CD8-positive, alpha-beta memory T cell (primary cell): ENCODE results near the gene FLYWCH1. TPM values are rescaled to one million over a fixed set of nuclear protein-coding genes. Genes with fewer than 3 reads are reported as not detected.

Experiments used
- CTCF ChIA-PET: fragments of 350-600 bp; sonication (Branson Sonifier 250); formaldehyde crosslinking; loops from one replicate; lab custom pipeline; 2021; ENCODE audit warnings: antibody characterized with exemption; lab: Charles Lee
- POLR2A ChIA-PET: fragments of 350-600 bp; sonication (Branson Sonifier 250); formaldehyde crosslinking; loops from one replicate; lab custom pipeline; 2021; ENCODE audit warnings: antibody characterized with exemption; lab: Charles Lee
- DNase-seq, 5 donors: peaks; one replicate each; pipeline versions ENCODE4 v3.0.0 to v3.0.0-alpha.2; 2020 to 2022; ENCODE audit warnings: mixed read lengths in 1 of 5
- H3K27ac ChIP-seq: one replicate; pipeline ENCODE4 v1.7.0; 2013; ENCODE audit warnings: low read depth, mild to moderate bottlenecking, low read length, moderate library complexity
- H3K27me3 ChIP-seq: 2 replicates; pipeline ENCODE4 v1.7.0; 2013; ENCODE audit warnings: low read length, mild to moderate bottlenecking; ENCODE audit not compliant: insufficient read depth, poor library complexity, severe bottlenecking
- H3K36me3 ChIP-seq: 2 replicates; pipeline ENCODE4 v1.7.0; 2013; ENCODE audit warnings: mild to moderate bottlenecking, low read length, moderate library complexity; ENCODE audit not compliant: insufficient read depth
- H3K4me1 ChIP-seq: 2 replicates; pipeline ENCODE4 v1.7.0; 2013; ENCODE audit warnings: mild to moderate bottlenecking, low read length, moderate library complexity; ENCODE audit not compliant: insufficient read depth
- H3K4me3 ChIP-seq: 2 replicates; pipeline ENCODE4 v1.7.0; 2013; ENCODE audit warnings: mild to moderate bottlenecking, low read length
- H3K9me3 ChIP-seq: 2 replicates; pipeline ENCODE4 v1.7.0; 2013; ENCODE audit warnings: mild to moderate bottlenecking, low read length
- H3K27ac Mint-ChIP-seq, 8 donors: one replicate each; pipeline ENCODE4 v1.8.0; 2020 to 2021; ENCODE audit warnings: mixed read lengths in 8 of 8, mild to moderate bottlenecking in 6 of 8, inconsistent platforms in 3 of 8, moderate library complexity in 3 of 8
- H3K27me3 Mint-ChIP-seq, 2 donors: one replicate each; pipeline ENCODE4 v1.8.0; 2020 to 2021; ENCODE audit warnings: mixed read lengths in 2 of 2, mild to moderate bottlenecking in 1 of 2, moderate library complexity in 1 of 2
- H3K36me3 Mint-ChIP-seq, 3 donors: one replicate each; pipeline ENCODE4 v1.8.0; 2020 to 2021; ENCODE audit warnings: mixed read lengths in 3 of 3, inconsistent platforms in 1 of 3, mild to moderate bottlenecking in 1 of 3
- H3K4me1 Mint-ChIP-seq, 3 donors: one replicate each; pipeline ENCODE4 v1.8.0; 2020 to 2021; ENCODE audit warnings: mixed read lengths in 3 of 3, inconsistent platforms in 1 of 3, mild to moderate bottlenecking in 1 of 3
- H3K4me3 Mint-ChIP-seq, 7 donors: one replicate each; pipeline ENCODE4 v1.8.0; 2020 to 2021; ENCODE audit warnings: mixed read lengths in 7 of 7, mild to moderate bottlenecking in 6 of 7, moderate library complexity in 4 of 7, inconsistent platforms in 2 of 7
- H3K9me3 Mint-ChIP-seq, 5 donors: one replicate each; pipeline ENCODE4 v1.8.0; 2020 to 2022; ENCODE audit warnings: mixed read lengths in 5 of 5, mild to moderate bottlenecking in 3 of 5, moderate library complexity in 2 of 5, inconsistent platforms in 1 of 5
- polyA plus RNA-seq: library from polyadenylated mRNA; unstranded; fragments of 300-500 nt; fragmentation: Illumina TruSeq; gene quantifications from one replicate; pipeline ENCODE4 v1.2.3, GENCODE V29; 2021
- total RNA-seq, 2 experiments: library from RNA; stranded (reverse); gene quantifications; one replicate each; pipeline ENCODE4 v1.2.3, GENCODE V29; 2021

FLYWCH1 gene
- total and polyA plus RNA-seq, 3 experiments from 2014 or later = 20.9 to 39.8 (median 37.2) TPM

DNA sequence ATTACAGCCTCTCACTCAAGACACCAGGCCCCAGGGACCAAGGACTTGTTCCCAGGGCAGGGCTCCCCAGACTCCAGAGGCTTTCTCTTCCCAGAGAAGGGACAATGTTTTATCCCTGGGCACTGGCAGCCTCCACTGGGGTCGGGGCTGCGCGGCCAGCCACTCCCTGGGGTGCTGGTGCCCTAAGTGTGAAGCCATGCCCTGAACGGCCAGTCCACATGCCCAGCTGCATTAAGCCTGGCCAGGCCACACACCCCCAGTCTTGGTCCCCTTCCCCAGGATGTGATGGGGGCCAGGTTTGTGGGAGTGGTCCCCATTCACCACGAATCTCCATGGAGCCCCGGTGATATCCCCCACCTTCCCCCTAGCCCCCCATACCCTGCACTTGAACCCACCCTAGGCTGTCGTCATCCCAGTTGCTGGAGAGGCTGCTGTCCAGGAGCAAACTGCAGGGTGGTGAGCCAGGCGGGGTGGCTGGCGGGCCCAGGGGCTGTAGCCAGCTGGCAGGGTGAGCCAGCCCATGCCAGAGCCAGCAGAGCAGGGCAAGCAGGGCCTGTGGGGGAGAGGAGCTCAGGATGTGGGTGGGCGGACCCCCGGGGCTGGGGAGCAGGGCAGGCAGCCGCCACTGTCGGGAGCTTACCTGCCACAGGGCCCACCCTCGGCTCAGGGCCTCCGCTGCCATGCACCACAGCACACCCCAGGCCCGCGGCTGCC lies 62.0 kb downstream of the FLYWCH1 start:
- no peaks in the 10 kb centered on the region for H3K36me3 ChIP-seq
- ChIA-PET CTCF (interaction anchor here (1.2 kb wide), 1 partner anchor 55 kb away, joined by 3 read pairs; no protein-coding TSS in a partner anchor), POLR2A (no interaction called here)
- no peak overlapping the region for H3K4me3 ChIP-seq
- no peaks in the 10 kb centered on the region for H3K9me3 ChIP-seq
- no peak for DNase-seq
- H3K27me3 ChIP-seq = peaks cover 2% of the 10 kb centered on the region
- H3K9me3 Mint-ChIP-seq = no peaks in the 10 kb centered on the region
- H3K36me3 Mint-ChIP-seq = no peaks in the 10 kb centered on the region
- H3K4me1 Mint-ChIP-seq = peaks cover 2 to 13% (median 3%) of the 10 kb centered on the region in 3 donors
- no peak overlapping the region for H3K4me3 Mint-ChIP-seq
- no peak overlapping the region for H3K27ac Mint-ChIP-seq
- H3K27me3 Mint-ChIP-seq = peaks cover 0 to 12% of the 10 kb centered on the region in 2 donors
- peaks cover 7% of the 10 kb centered on the region for H3K4me1 ChIP-seq
- H3K27ac ChIP-seq = no peak overlapping the region

DNA sequence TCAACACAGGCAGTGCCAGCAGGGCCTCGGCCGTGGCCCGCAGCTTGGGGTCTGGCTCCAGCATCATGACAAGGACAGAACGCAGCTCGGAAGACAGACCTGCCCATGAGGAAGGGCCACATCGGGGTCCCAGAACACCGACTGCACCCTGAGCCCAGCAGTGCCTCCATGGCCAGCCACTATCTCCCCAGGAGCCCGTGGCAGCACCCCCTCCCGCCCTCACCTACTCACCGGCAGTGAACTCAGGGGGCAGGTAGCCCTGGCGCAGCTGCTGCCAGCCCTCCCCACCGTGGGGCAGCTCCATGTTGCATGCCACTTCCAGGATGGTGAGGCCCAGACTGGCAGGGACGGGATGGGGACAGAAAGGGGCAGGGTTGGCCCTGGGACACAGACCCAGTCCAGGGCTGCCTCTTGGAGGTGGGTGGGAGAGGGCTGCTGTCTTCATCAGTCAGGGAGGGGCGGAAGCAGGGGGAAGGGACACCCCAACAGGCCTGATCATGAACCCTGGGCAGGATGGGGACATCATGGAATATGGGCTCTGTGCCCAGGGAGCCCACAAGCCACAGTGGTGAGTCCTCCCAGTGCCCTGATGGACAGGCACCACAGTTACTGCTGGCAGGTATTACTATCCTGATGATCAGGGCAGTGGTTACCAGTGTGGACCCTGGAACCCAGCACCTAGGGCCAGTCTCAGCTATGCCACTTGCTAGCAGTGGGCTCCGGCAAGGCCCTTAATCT lies 62.8 kb downstream of the FLYWCH1 start:
- Histone ChIP-seq H3K27ac (no peak overlapping the region), H3K27me3 (no peaks in the 10 kb centered on the region), H3K9me3 (no peaks in the 10 kb centered on the region), H3K36me3 (no peaks in the 10 kb centered on the region), H3K4me1 (peaks cover 7% of the 10 kb centered on the region), H3K4me3 (no peak overlapping the region)
- ChIA-PET CTCF (no interaction called here), POLR2A (no interaction called here)
- Mint-ChIP-seq H3K4me3 (no peak overlapping the region), H3K4me1 (peaks cover 2 to 11% (median 3%) of the 10 kb centered on the region in 3 donors), H3K27me3 (peaks cover 0 to 12% of the 10 kb centered on the region in 2 donors), H3K36me3 (no peaks in the 10 kb centered on the region), H3K27ac (no peak overlapping the region), H3K9me3 (no peaks in the 10 kb centered on the region)
- DNase-seq = no peak

DNA sequence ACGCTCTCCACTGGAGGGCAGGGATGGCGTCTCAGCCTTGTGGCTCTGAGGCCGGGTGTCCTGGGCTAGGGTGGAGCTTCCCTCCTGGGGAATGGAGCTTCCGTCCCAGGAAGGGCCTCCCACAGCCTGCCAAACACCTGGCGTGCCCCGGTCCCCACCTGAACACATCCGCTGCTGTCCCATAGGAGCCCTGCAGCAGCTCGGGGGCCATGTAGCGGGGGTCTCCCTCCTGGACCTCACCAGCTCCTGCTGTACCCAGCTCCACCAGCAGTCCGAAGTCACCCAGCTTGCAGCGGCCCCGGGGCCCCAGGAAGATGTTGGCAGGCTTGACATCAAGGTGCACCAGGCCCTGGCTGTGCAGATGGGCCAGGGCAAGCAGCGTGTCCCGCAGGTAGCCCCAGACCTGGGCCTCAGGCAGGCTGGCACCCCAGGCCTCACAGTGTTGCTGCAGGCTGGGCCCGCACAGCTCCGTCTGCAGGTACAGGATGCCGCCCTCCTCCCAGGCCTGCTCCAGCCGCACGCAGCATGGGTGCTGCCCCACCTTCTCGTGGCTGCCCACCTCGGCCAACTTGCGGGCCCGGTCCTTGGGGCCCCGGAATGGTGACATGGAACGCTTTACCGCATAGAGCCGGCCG lies 63.5 kb downstream of the FLYWCH1 start:
- Mint-ChIP-seq H3K27me3 (peaks cover 0 to 12% of the 10 kb centered on the region in 2 donors), H3K4me1 (peaks cover 2 to 11% (median 3%) of the 10 kb centered on the region in 3 donors), H3K36me3 (no peaks in the 10 kb centered on the region), H3K27ac (no peak overlapping the region), H3K9me3 (no peaks in the 10 kb centered on the region), H3K4me3 (no peak overlapping the region)
- Histone ChIP-seq H3K27ac (no peak overlapping the region), H3K4me1 (peaks cover 12% of the 10 kb centered on the region), H3K27me3 (no peaks in the 10 kb centered on the region), H3K4me3 (no peak overlapping the region), H3K36me3 (no peaks in the 10 kb centered on the region), H3K9me3 (no peaks in the 10 kb centered on the region)
- POLR2A ChIA-PET = no interaction called here
- DNase-seq = no peak
- CTCF ChIA-PET = no interaction called here

DNA sequence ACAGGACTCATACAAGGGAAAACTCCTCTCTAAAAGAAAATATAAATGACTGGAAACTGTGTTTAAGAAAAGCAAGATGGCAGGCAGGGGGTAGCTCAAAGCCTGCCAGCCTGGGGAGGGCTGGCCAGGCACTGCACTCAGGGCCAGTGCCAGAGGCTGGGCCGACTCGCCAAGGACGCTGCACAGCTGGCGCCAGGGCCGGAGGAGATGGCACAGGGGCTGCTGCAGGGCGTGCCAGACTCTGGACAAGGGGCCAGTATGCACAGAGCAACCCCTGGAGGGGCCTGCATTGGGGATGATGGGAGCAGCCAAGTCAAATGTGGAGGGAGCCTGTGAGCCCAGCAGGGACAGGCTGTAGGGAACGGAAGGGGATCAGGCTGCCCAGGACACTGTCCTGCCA lies 64.5 kb downstream of the FLYWCH1 start:
- Histone ChIP-seq H3K4me3 (no peak overlapping the region), H3K4me1 (peaks cover 8% of the 10 kb centered on the region), H3K27me3 (no peaks in the 10 kb centered on the region), H3K9me3 (no peaks in the 10 kb centered on the region), H3K36me3 (no peaks in the 10 kb centered on the region), H3K27ac (no peak overlapping the region)
- Mint-ChIP-seq H3K4me3 (peak overlapping the region in 1 of 7 donors; percentile 9), H3K9me3 (no peaks in the 10 kb centered on the region), H3K27me3 (peaks cover 0 to 9% of the 10 kb centered on the region in 2 donors), H3K27ac (no peak overlapping the region), H3K36me3 (no peaks in the 10 kb centered on the region), H3K4me1 (peaks cover 1 to 9% (median 5%) of the 10 kb centered on the region in 3 donors)
- POLR2A ChIA-PET = no interaction called here
- DNase-seq = no peak
- CTCF ChIA-PET = no interaction called here

DNA sequence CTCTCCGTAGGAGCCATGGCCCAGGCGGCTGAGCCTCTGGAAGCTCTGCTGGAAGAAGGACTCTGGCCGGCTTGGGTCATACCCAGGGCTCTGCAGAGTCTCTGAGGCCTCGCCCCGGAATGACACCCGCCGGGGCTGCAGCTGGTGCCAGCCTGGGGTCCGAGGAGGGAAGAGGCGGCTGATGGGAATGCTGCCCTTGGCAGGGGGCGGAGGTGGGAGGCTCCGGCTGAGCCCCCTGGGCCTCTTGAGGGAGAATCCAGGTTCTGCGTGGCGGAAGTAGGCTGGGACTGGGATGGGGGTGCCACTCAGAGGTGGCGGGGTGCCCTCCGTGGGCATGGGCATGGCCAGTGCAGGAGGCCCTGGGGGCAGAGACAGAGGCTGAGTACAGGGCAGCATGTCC lies 64.9 kb downstream of the FLYWCH1 start:
- ChIA-PET POLR2A (no interaction called here), CTCF (no interaction called here)
- H3K4me3 Mint-ChIP-seq = peak overlapping the region in 1 of 7 donors; percentile 61
- Histone ChIP-seq H3K27ac (no peak overlapping the region), H3K4me3 (no peak overlapping the region), H3K27me3 (no peaks in the 10 kb centered on the region), H3K4me1 (peaks cover 8% of the 10 kb centered on the region), H3K9me3 (no peaks in the 10 kb centered on the region), H3K36me3 (no peaks in the 10 kb centered on the region)
- peaks cover 0 to 9% of the 10 kb centered on the region in 2 donors for H3K27me3 Mint-ChIP-seq
- DNase-seq = no peak
- H3K9me3 Mint-ChIP-seq = no peaks in the 10 kb centered on the region
- no peak overlapping the region for H3K27ac Mint-ChIP-seq
- no peaks in the 10 kb centered on the region for H3K36me3 Mint-ChIP-seq
- peaks cover 3 to 13% (median 7%) of the 10 kb centered on the region in 3 donors for H3K4me1 Mint-ChIP-seq

DNA sequence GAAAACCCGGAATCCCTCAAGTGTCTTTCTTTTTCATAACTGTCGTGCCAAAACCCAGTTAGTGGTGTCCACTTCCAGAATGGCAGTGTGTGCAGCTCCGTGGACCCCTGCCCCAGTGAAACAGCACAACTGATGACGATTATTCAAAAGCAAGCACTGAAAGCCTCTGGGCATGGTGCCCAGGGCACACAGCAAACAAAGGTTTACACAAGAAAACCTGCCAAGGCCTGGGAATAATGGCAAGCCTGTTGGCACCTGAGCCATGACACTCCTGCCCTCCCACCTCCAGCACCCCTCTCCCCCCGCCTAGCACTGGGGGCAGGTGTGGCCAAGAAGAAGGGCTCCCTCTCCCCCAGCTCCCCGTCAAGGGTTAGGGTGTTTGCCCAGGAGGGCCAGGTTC lies 65.7 kb downstream of the FLYWCH1 start:
- no peaks in the 10 kb centered on the region for H3K36me3 Mint-ChIP-seq
- POLR2A ChIA-PET = no interaction called here
- H3K27me3 Mint-ChIP-seq = peaks cover 0 to 5% of the 10 kb centered on the region in 2 donors

DNA sequence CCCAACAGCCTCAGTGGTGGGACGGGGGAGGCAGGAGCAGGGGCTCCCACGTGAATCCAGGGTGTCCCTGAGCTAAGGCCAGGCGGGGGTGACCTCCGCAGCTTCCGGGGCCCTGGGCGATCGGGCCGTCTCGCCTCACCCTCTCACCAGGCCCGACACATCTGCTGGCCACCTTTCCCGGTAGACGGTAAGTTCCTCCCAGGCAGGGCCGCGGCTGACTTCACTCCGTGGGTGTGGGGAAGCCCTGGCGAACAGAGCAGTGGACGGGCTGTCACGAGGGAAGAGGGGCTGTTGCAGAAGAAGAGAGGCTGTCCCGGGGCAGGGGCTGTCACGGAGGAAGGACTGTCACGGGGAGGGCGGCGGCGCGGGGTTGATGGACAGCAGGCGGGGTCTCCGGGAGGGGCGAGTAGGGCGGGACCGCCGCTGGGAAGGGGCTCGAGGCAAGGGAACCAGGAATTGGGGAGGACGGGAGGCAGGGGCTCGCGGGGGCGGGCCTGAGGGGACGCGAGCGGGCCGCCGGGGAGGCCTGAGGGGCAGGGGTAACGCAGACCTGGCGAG lies 68.0 kb downstream of the FLYWCH1 start:
- H3K36me3 Mint-ChIP-seq = no peaks in the 10 kb centered on the region
- no peak for DNase-seq
- peak overlapping the region in 6 of 7 donors; percentile 36 to 72 (median 60) for H3K4me3 Mint-ChIP-seq
- peaks cover 8% of the 10 kb centered on the region for H3K4me1 ChIP-seq
- H3K9me3 Mint-ChIP-seq = no peaks in the 10 kb centered on the region
- H3K4me1 Mint-ChIP-seq = peaks cover 4 to 18% (median 12%) of the 10 kb centered on the region in 3 donors
- H3K27ac Mint-ChIP-seq = no peak overlapping the region
- peak overlapping the region; percentile 81 for H3K27ac ChIP-seq
- H3K27me3 Mint-ChIP-seq = peaks cover 2 to 5% of the 10 kb centered on the region in 2 donors
- H3K4me3 ChIP-seq = peak overlapping the region; percentile 82
- ChIA-PET POLR2A (interaction anchor here (0.6 to 2.1 kb wide), 3 partner anchors 68 to 180 kb away, joined by 4 to 5 read pairs (median 5); partner anchors contain the start of genes FLYWCH1 and FLYWCH2), CTCF (interaction anchor here (1.3 kb wide), 1 partner anchor 48 kb away, joined by 4 read pairs; no protein-coding TSS in a partner anchor)
- no peaks in the 10 kb centered on the region for H3K9me3 ChIP-seq
- no peaks in the 10 kb centered on the region for H3K36me3 ChIP-seq
- H3K27me3 ChIP-seq = no peaks in the 10 kb centered on the region

More for the DNA sequence above, 65.7 kb downstream of the FLYWCH1 start:
- no peak overlapping the region for H3K27ac ChIP-seq
- DNase-seq = no peak
- H3K27me3 ChIP-seq = no peaks in the 10 kb centered on the region
- H3K9me3 ChIP-seq = no peaks in the 10 kb centered on the region
- Mint-ChIP-seq H3K9me3 (no peaks in the 10 kb centered on the region), H3K4me1 (peaks cover 4 to 12% (median 12%) of the 10 kb centered on the region in 3 donors), H3K27ac (no peak overlapping the region), H3K4me3 (peak overlapping the region in 1 of 7 donors; percentile 62)
- no peaks in the 10 kb centered on the region for H3K36me3 ChIP-seq
- H3K4me1 ChIP-seq = peaks cover 8% of the 10 kb centered on the region
- no peak overlapping the region for H3K4me3 ChIP-seq
- CTCF ChIA-PET = no interaction called here
